Right forelimb (tissue), 1 donor: ENCODE results near the gene KBTBD8.

Experiments
- DNase-seq: peaks from one replicate; pipeline ENCODE4 v3.0.0-alpha.2; 2018

KBTBD8 gene

GRCh38 chr3:67000009-67000408 is 1.9 kb downstream of the KBTBD8 start:
- no peak for DNase-seq

- DNase-seq: no peak
These were observed 3.2 kb downstream of the KBTBD8 start for GRCh38 chr3:67001086-67001861.

GRCh38 chr3:67005974-67006373 is 7.9 kb downstream of the KBTBD8 start:
- DNase-seq: no peak

GRCh38 chr3:67006460-67006859 is 8.4 kb downstream of the KBTBD8 start:
- DNase-seq: no peak

- no peak for DNase-seq
These were observed 10.3 kb downstream of the KBTBD8 start for GRCh38 chr3:67008388-67008787.

GRCh38 chr3:67009716-67010115 is 11.6 kb downstream of the KBTBD8 start:
- DNase-seq: no peak

- no peak for DNase-seq
These were observed 13.5 kb downstream of the KBTBD8 start for GRCh38 chr3:67011414-67012131.

GRCh38 chr3:67012564-67012963 is 14.5 kb downstream of the KBTBD8 start:
- no peak for DNase-seq

GRCh38 chr3:67015702-67016484 is 17.8 kb downstream of the KBTBD8 start:
- no peak for DNase-seq

GRCh38 chr3:67016522-67017080 is 18.5 kb downstream of the KBTBD8 start:
- no peak for DNase-seq

GRCh38 chr3:67017211-67017610 is 19.1 kb downstream of the KBTBD8 start:
- no peak for DNase-seq

- no peak for DNase-seq
These were observed 20.1 kb downstream of the KBTBD8 start for GRCh38 chr3:67018105-67018788.

- peak; percentile 43 for DNase-seq
These were observed 20.9 kb downstream of the KBTBD8 start for GRCh38 chr3:67018789-67019526.

- no peak for DNase-seq
These were observed 30.1 kb downstream of the KBTBD8 start for GRCh38 chr3:67028001-67028784.

GRCh38 chr3:67030785-67031740 is 33.0 kb downstream of the KBTBD8 start:
- no peak for DNase-seq

- no peak for DNase-seq
These were observed 33.9 kb downstream of the KBTBD8 start for GRCh38 chr3:67031986-67032385.

- DNase-seq: no peak
These were observed 35.0 kb downstream of the KBTBD8 start for GRCh38 chr3:67033079-67033478.

GRCh38 chr3:67034371-67034770 is 36.3 kb downstream of the KBTBD8 start:
- DNase-seq: no peak

GRCh38 chr3:67037615-67038014 is 39.5 kb downstream of the KBTBD8 start:
- DNase-seq: no peak

- no peak for DNase-seq
These were observed 46.2 kb downstream of the KBTBD8 start for GRCh38 chr3:67044295-67044694.
